ENCODE measurements around the gene CXCL1.

The CXCL1 gene

GRCh38 chr4:73901031-73901430 is 31.8 kb downstream of the CXCL1 start:
- TF ChIP-seq POLR2A (IDR thresholded peaks at IDR 0.05; ENCODE audit: low read depth, low read length): no peak
- no peak for TF ChIP-seq POLR2AphosphoS5 (IDR thresholded peaks at IDR 0.05; ENCODE audit: low read depth, low read length)
- TF ChIP-seq SPI1 (IDR thresholded peaks at IDR 0.05; ENCODE audit: low read depth, low read length): no peak
- TF ChIP-seq TAF1 (IDR thresholded peaks at IDR 0.05; ENCODE audit: low read depth, low read length): no peak
- no peak for TF ChIP-seq PAX5 (IDR thresholded peaks at IDR 0.05; ENCODE audit: insufficient read depth, low read length, severe bottlenecking)
- no peak for TF ChIP-seq POU2F2 (IDR thresholded peaks at IDR 0.05; ENCODE audit: low read depth, low read length)
- DNase-seq (ENCODE audit: insufficient read length, low spot score): no peak
- FAIRE-seq: no peak

DNA sequence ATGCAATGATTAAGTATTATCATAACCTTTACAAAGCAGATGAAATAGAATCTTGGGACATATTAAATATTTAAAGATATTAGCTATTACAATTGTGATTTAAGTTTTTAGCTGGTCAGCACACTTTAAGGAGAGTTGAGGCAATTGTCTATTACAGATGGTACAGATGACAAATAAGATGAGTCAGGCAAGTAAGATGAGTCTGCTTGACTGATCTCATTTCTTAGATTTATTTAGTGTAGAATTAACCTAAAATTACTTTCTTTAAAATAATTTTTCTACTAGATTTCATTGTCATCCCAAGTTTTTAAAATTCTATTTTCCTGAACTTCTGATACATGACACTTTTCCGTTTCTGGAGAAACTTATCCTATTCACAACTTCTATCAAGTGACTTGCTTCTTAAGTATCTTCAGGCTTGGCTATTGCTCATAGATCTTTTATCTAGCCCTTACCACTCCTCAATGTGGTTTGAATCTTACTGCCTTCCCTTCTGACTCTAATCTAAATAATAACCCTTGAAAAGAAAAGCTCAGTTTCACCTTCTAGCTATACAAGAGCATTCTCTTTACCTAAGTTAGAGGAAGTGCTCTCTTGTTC is 32.9 kb downstream of the CXCL1 start:
- FAIRE-seq: no peak
- DNase-seq (ENCODE audit: insufficient read length, low spot score): no peak
- no peak for TF ChIP-seq POLR2A (IDR thresholded peaks at IDR 0.05; ENCODE audit: low read depth, low read length)
- no peak for TF ChIP-seq SPI1 (IDR thresholded peaks at IDR 0.05; ENCODE audit: low read depth, low read length)
- TF ChIP-seq POLR2AphosphoS5 (IDR thresholded peaks at IDR 0.05; ENCODE audit: low read depth, low read length): no peak
- no peak for TF ChIP-seq POU2F2 (IDR thresholded peaks at IDR 0.05; ENCODE audit: low read depth, low read length)
- no peak for TF ChIP-seq TAF1 (IDR thresholded peaks at IDR 0.05; ENCODE audit: low read depth, low read length)
- TF ChIP-seq PAX5 (IDR thresholded peaks at IDR 0.05; ENCODE audit: insufficient read depth, low read length, severe bottlenecking): no peak

- FAIRE-seq (no peak), DNase-seq (ENCODE audit: insufficient read length, low spot score) (no peak)
- TF ChIP-seq POLR2AphosphoS5 (IDR thresholded peaks at IDR 0.05; ENCODE audit: low read depth, low read length) (no peak), SPI1 (IDR thresholded peaks at IDR 0.05; ENCODE audit: low read depth, low read length) (no peak), PAX5 (IDR thresholded peaks at IDR 0.05; ENCODE audit: insufficient read depth, low read length, severe bottlenecking) (no peak), POLR2A (IDR thresholded peaks at IDR 0.05; ENCODE audit: low read depth, low read length) (no peak), TAF1 (IDR thresholded peaks at IDR 0.05; ENCODE audit: low read depth, low read length) (no peak)
Measured at GRCh38 chr4:73902817-73903547, 33.8 kb downstream of the CXCL1 start.

DNA sequence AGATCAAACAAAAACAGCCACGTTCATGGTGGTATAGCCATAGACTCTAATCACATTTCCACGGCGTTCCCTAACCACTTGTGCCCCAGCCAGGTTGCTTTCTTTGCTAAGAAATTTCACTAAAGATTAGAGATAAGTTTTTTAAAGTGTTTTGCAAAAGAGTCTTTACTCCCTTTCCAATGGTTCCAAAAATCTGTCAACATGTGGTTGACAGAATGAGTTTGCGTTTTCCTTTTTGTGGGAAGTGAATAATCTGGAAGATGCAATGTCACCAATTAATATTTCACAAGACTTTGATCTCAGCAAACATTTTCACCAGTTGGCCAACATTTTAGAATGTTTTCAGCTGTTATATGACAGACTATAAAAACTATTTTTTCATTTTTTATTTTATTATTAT is 35.3 kb downstream of the CXCL1 start:
- no peak for FAIRE-seq
- TF ChIP-seq POLR2AphosphoS5 (IDR thresholded peaks at IDR 0.05; ENCODE audit: low read depth, low read length) (no peak), POU2F2 (IDR thresholded peaks at IDR 0.05; ENCODE audit: low read depth, low read length) (no peak), TAF1 (IDR thresholded peaks at IDR 0.05; ENCODE audit: low read depth, low read length) (no peak), POLR2A (IDR thresholded peaks at IDR 0.05; ENCODE audit: low read depth, low read length) (no peak), PAX5 (IDR thresholded peaks at IDR 0.05; ENCODE audit: insufficient read depth, low read length, severe bottlenecking) (no peak), SPI1 (IDR thresholded peaks at IDR 0.05; ENCODE audit: low read depth, low read length) (no peak)
- DNase-seq (ENCODE audit: insufficient read length, low spot score): no peak

- DNase-seq (ENCODE audit: insufficient read length, low spot score) (no peak), FAIRE-seq (no peak)
- no peak for TF ChIP-seq TAF1 (IDR thresholded peaks at IDR 0.05; ENCODE audit: low read depth, low read length)
- no peak for TF ChIP-seq POLR2A (IDR thresholded peaks at IDR 0.05; ENCODE audit: low read depth, low read length)
- TF ChIP-seq SPI1 (IDR thresholded peaks at IDR 0.05; ENCODE audit: low read depth, low read length): no peak
- TF ChIP-seq POLR2AphosphoS5 (IDR thresholded peaks at IDR 0.05; ENCODE audit: low read depth, low read length): no peak
- TF ChIP-seq POU2F2 (IDR thresholded peaks at IDR 0.05; ENCODE audit: low read depth, low read length): no peak
- TF ChIP-seq PAX5 (IDR thresholded peaks at IDR 0.05; ENCODE audit: insufficient read depth, low read length, severe bottlenecking): no peak
Measured at GRCh38 chr4:73908965-73909364, 39.8 kb downstream of the CXCL1 start.

DNA sequence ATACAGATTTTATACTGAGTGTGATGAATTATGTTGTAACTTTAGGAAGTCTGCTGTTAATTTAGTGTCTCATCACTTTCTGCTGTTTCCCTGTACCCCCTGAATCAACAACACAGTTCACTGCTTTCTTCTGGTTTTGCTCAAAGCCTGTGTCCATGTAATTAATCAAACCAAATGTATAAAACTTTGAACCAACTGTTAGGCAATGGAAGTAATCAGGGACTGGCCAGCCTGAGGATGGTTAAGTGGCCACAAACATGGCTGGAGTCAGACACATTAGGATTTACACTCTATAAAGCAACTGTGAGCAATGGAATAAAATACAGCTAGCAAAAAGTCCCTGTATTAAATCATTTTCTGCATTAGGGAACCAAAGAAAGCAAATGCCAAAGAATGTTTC is 42.6 kb downstream of the CXCL1 start:
- DNase-seq (ENCODE audit: insufficient read length, low spot score) (no peak), FAIRE-seq (no peak)
- no peak for TF ChIP-seq SPI1 (IDR thresholded peaks at IDR 0.05; ENCODE audit: low read depth, low read length)
- no peak for TF ChIP-seq POU2F2 (IDR thresholded peaks at IDR 0.05; ENCODE audit: low read depth, low read length)
- TF ChIP-seq PAX5 (IDR thresholded peaks at IDR 0.05; ENCODE audit: insufficient read depth, low read length, severe bottlenecking): no peak
- no peak for TF ChIP-seq POLR2A (IDR thresholded peaks at IDR 0.05; ENCODE audit: low read depth, low read length)
- no peak for TF ChIP-seq TAF1 (IDR thresholded peaks at IDR 0.05; ENCODE audit: low read depth, low read length)
- no peak for TF ChIP-seq POLR2AphosphoS5 (IDR thresholded peaks at IDR 0.05; ENCODE audit: low read depth, low read length)

- DNase-seq (ENCODE audit: insufficient read length, low spot score) (no peak), FAIRE-seq (no peak)
- TF ChIP-seq POU2F2 (IDR thresholded peaks at IDR 0.05; ENCODE audit: low read depth, low read length): no peak
- TF ChIP-seq SPI1 (IDR thresholded peaks at IDR 0.05; ENCODE audit: low read depth, low read length): no peak
- TF ChIP-seq TAF1 (IDR thresholded peaks at IDR 0.05; ENCODE audit: low read depth, low read length): no peak
- no peak for TF ChIP-seq POLR2A (IDR thresholded peaks at IDR 0.05; ENCODE audit: low read depth, low read length)
- no peak for TF ChIP-seq POLR2AphosphoS5 (IDR thresholded peaks at IDR 0.05; ENCODE audit: low read depth, low read length)
- TF ChIP-seq PAX5 (IDR thresholded peaks at IDR 0.05; ENCODE audit: insufficient read depth, low read length, severe bottlenecking): no peak
Measured at GRCh38 chr4:73912191-73912590, 43.0 kb downstream of the CXCL1 start.

DNA sequence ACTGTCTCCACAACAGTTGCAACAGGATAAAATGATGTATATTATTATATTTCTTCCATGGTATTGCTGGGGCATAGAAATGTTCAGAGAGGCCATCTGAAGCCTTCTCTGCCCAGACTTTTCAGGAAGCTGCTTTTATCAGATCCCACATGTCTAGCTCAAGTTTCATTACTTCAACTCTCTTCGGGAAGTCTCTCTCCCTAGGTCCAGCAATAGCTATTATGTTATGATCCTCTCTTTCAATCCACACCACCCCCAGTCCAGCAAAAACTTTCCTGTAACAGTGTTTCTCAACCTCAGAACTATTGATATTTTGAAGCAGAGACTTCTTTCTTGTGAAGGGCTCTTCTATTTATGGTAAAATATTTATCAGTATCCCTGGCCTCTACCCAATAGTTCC is 44.9 kb downstream of the CXCL1 start:
- FAIRE-seq: no peak
- no peak for DNase-seq (ENCODE audit: insufficient read length, low spot score)
- TF ChIP-seq POLR2A (IDR thresholded peaks at IDR 0.05; ENCODE audit: low read depth, low read length) (no peak), POLR2AphosphoS5 (IDR thresholded peaks at IDR 0.05; ENCODE audit: low read depth, low read length) (no peak), PAX5 (IDR thresholded peaks at IDR 0.05; ENCODE audit: insufficient read depth, low read length, severe bottlenecking) (no peak), TAF1 (IDR thresholded peaks at IDR 0.05; ENCODE audit: low read depth, low read length) (no peak), POU2F2 (IDR thresholded peaks at IDR 0.05; ENCODE audit: low read depth, low read length) (no peak), SPI1 (IDR thresholded peaks at IDR 0.05; ENCODE audit: low read depth, low read length) (no peak)

DNA sequence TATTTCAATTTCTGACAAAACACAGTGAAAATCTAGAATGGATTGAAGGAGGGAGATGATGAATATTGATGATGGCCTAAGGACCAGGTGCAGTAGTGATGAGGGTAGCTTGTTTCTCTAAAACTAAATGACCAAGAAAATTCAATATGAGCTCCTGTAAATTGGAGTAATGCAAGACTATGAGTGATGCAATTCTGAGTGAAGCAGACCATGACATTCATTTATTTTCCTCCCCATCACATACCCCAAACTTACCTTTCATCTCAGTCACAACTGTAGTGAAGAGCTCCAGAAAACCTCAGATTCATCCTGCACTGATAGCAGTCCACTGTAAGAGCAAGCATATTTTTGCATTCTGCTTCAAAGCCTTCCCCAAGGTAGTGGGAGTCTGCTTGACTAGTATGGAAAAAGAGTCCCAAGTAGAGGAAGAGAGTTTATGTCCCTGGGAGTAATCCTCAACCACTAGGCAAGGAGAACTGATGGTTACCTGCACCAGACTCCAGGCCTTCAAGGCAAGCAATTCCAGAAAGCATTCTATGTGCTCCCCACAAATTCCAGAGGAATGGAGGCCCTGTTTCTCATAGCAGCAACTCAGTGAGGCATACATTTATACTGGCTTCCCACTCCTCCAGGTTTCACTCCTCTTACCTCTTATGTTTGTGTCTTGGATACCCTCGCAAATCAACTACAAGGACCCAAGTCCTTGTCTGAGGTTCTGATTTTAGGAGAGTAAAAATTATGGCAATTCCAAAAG is 47.2 kb downstream of the CXCL1 start:
- no peak for DNase-seq (ENCODE audit: insufficient read length, low spot score)
- TF ChIP-seq POLR2A (IDR thresholded peaks at IDR 0.05; ENCODE audit: low read depth, low read length): no peak
- no peak for TF ChIP-seq POLR2AphosphoS5 (IDR thresholded peaks at IDR 0.05; ENCODE audit: low read depth, low read length)
- no peak for TF ChIP-seq POU2F2 (IDR thresholded peaks at IDR 0.05; ENCODE audit: low read depth, low read length)
- TF ChIP-seq SPI1 (IDR thresholded peaks at IDR 0.05; ENCODE audit: low read depth, low read length): no peak
- no peak for TF ChIP-seq PAX5 (IDR thresholded peaks at IDR 0.05; ENCODE audit: insufficient read depth, low read length, severe bottlenecking)
- no peak for TF ChIP-seq TAF1 (IDR thresholded peaks at IDR 0.05; ENCODE audit: low read depth, low read length)
- no peak for FAIRE-seq

All from GM12891 (cell line).